Measurements from ENCODE around the gene IGFLR1.
"Not testable (repeated sequence)": the region's sequence is repeated elsewhere in the genome, so short reads cannot be mapped to it uniquely, and the experiment has no call there.

The IGFLR1 gene

GRCh38 chr19:35696835-35697234 is 45.4 kb downstream of the IGFLR1 start:
- DNase-seq (ENCODE audit: low read depth): no peak
- TF ChIP-seq CTCF (IDR thresholded peaks at IDR 0.05; ENCODE audit: low read depth, low read length): no peak
- TF ChIP-seq MYC (IDR thresholded peaks at IDR 0.05; ENCODE audit: low read depth, low read length): no peak
- no peak for TF ChIP-seq MAX (IDR thresholded peaks at IDR 0.05; ENCODE audit: low read depth, low read length)
- TF ChIP-seq POLR2A (IDR thresholded peaks at IDR 0.05; ENCODE audit: extremely low read depth, insufficient read length): no peak
- no peak overlapping the region for H3K4me3 ChIP-seq (ENCODE audit: low read depth, low read length)

- H3K4me3 ChIP-seq (ENCODE audit: low read depth, low read length): no peak overlapping the region
- TF ChIP-seq MAX (IDR thresholded peaks at IDR 0.05; ENCODE audit: low read depth, low read length) (no peak), POLR2A (IDR thresholded peaks at IDR 0.05; ENCODE audit: extremely low read depth, insufficient read length) (no peak), CTCF (IDR thresholded peaks at IDR 0.05; ENCODE audit: low read depth, low read length) (no peak), MYC (IDR thresholded peaks at IDR 0.05; ENCODE audit: low read depth, low read length) (no peak)
- DNase-seq (ENCODE audit: low read depth): no peak
Measured at GRCh38 chr19:35695895-35696422, 46.3 kb downstream of the IGFLR1 start.

GRCh38 chr19:35693835-35694599 is 48.2 kb downstream of the IGFLR1 start:
- DNase-seq (ENCODE audit: low read depth): peak; percentile 77
- H3K4me3 ChIP-seq (ENCODE audit: low read depth, low read length): no peak overlapping the region
- TF ChIP-seq POLR2A (IDR thresholded peaks at IDR 0.05; ENCODE audit: extremely low read depth, insufficient read length) (no peak), MYC (IDR thresholded peaks at IDR 0.05; ENCODE audit: low read depth, low read length) (0 out of 2 replicates have a peak, but pooled peaks have one; percentile 13), CTCF (IDR thresholded peaks at IDR 0.05; ENCODE audit: low read depth, low read length) (peak; percentile 91), MAX (IDR thresholded peaks at IDR 0.05; ENCODE audit: low read depth, low read length) (no peak)

- DNase-seq (ENCODE audit: low read depth): no peak
- no peak for TF ChIP-seq POLR2A (IDR thresholded peaks at IDR 0.05; ENCODE audit: extremely low read depth, insufficient read length)
- no peak overlapping the region for H3K4me3 ChIP-seq (ENCODE audit: low read depth, low read length)
Measured at GRCh38 chr19:35693422-35693821, 48.8 kb downstream of the IGFLR1 start.

GRCh38 chr19:35692010-35692409 is 50.2 kb downstream of the IGFLR1 start:
- no peak overlapping the region for H3K4me3 ChIP-seq (ENCODE audit: low read depth, low read length)
- TF ChIP-seq MYC (IDR thresholded peaks at IDR 0.05; ENCODE audit: low read depth, low read length): no peak
- TF ChIP-seq MAX (IDR thresholded peaks at IDR 0.05; ENCODE audit: low read depth, low read length): no peak
- TF ChIP-seq CTCF (IDR thresholded peaks at IDR 0.05; ENCODE audit: low read depth, low read length): no peak
- no peak for TF ChIP-seq POLR2A (IDR thresholded peaks at IDR 0.05; ENCODE audit: extremely low read depth, insufficient read length)
- DNase-seq (ENCODE audit: low read depth): no peak

GRCh38 chr19:35691106-35691505 is 51.1 kb downstream of the IGFLR1 start:
- not testable (repeated sequence) for DNase-seq (ENCODE audit: low read depth); H3K4me3 ChIP-seq (ENCODE audit: low read depth, low read length)

- DNase-seq (ENCODE audit: low read depth): no peak
- H3K4me3 ChIP-seq (ENCODE audit: low read depth, low read length): no peak overlapping the region
- TF ChIP-seq MAX (IDR thresholded peaks at IDR 0.05; ENCODE audit: low read depth, low read length): no peak
- TF ChIP-seq POLR2A (IDR thresholded peaks at IDR 0.05; ENCODE audit: extremely low read depth, insufficient read length): no peak
- TF ChIP-seq CTCF (IDR thresholded peaks at IDR 0.05; ENCODE audit: low read depth, low read length): no peak
- TF ChIP-seq MYC (IDR thresholded peaks at IDR 0.05; ENCODE audit: low read depth, low read length): no peak
Measured at GRCh38 chr19:35689836-35690235, 52.4 kb downstream of the IGFLR1 start.

Measured in NB4 (cell line).